Measurements from ENCODE around the gene EIF3L.

EIF3L gene

GRCh38 chr22:37906364-37907008, 57.3 kb downstream of the EIF3L start:
- no peak for DNase-seq

- DNase-seq = no peak
These were observed 58.1 kb downstream of the EIF3L start for GRCh38 chr22:37907036-37907954.

GRCh38 chr22:37909766-37910165, 60.5 kb downstream of the EIF3L start:
- DNase-seq = no peak

- DNase-seq = no peak
These were observed 61.9 kb downstream of the EIF3L start for GRCh38 chr22:37910890-37911672.

GRCh38 chr22:37911697-37912096, 62.5 kb downstream of the EIF3L start:
- no peak for DNase-seq

- DNase-seq = no peak
These were observed 63.0 kb downstream of the EIF3L start for GRCh38 chr22:37912171-37912570.

DNA sequence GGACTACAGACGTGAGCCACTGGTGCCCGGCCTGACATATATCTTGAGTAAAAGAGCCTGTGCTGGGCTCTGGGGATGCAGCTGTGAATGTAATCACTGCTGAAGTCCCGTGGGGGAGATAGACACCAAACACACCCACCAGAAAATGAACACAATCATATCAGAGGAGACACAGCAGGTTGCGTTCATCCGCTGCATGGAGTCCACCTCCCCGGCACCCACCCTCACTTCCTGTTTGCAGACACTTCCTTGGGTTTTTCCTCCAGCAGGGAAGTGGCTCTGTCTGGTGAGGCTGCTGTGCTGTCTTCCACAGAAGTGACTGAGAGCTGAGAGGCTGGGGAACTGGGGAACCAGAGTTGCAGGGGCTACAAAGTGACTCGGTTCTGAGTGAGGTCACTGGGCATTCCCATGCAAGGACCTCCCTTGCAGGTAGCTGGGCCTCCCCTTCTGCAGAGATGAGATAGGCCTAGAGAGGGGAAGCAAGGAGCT, 64.1 kb downstream of the EIF3L start:
- DNase-seq = no peak

GRCh38 chr22:37916311-37916710, 67.1 kb downstream of the EIF3L start:
- no peak for DNase-seq

- DNase-seq = no peak
These were observed 68.8 kb downstream of the EIF3L start for GRCh38 chr22:37917874-37918548.

GRCh38 chr22:37918580-37919270, 69.5 kb downstream of the EIF3L start:
- DNase-seq = no peak

GRCh38 chr22:37920126-37920525, 70.9 kb downstream of the EIF3L start:
- no peak for DNase-seq

DNA sequence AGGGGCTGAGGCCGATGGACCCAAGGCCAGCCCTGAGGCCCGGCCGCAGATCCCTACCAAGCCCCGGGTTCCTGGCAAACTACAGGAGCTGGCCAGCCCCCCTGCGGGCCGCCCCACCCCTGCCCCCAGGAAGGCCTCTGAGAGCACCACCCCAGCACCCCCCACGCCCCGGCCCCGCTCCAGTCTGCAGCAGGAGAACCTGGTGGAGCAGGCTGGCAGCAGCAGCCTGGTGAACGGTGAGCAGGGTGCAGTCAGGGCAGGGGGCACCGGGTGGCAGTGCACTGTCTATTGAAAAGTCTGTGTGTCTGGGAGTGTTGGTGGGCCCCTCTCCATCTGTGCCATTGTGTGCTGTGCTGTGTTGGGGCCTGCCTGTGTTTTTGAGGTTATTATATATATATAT, 73.0 kb downstream of the EIF3L start:
- DNase-seq = no peak

GRCh38 chr22:37923927-37924326, 74.7 kb downstream of the EIF3L start:
- DNase-seq = no peak

DNA sequence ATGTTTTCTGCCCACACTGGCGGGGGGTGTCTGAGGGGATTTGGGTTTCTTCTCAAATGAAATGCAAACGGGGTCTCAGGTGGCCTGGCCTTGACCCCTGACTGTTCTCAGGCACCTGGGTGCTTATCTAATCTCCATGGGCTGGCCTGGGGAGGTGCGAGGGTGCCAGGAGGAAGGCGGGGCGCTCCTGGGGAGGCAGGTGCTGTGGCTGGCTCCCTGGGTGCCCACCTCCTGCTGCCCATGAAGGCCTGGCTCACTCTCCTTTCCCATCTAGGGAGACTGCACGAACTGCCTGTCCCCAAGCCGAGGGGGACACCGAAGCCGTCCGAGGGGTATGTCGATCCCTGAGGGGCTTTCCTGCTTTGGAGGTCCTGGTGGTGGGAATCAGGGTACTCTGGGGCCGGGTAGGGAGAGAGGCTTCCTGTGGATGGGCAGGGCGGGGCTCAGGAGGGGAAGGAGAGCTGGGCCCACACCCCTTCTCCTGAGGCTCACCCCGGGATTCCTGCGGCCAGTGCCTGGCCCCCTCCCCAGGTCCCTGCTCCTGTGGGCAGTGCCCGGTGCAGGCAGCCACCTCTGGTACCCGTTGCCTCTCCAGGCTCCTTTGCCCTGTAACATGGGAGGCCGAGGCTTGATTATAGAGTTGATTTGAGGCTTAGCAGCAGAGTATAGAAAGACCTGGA, 75.3 kb downstream of the EIF3L start:
- no peak for DNase-seq

- DNase-seq = no peak
These were observed 76.1 kb downstream of the EIF3L start for GRCh38 chr22:37925330-37925729.

- DNase-seq = no peak
These were observed 76.5 kb downstream of the EIF3L start for GRCh38 chr22:37925767-37926166.

GRCh38 chr22:37926358-37926757, 77.1 kb downstream of the EIF3L start:
- no peak for DNase-seq

DNA sequence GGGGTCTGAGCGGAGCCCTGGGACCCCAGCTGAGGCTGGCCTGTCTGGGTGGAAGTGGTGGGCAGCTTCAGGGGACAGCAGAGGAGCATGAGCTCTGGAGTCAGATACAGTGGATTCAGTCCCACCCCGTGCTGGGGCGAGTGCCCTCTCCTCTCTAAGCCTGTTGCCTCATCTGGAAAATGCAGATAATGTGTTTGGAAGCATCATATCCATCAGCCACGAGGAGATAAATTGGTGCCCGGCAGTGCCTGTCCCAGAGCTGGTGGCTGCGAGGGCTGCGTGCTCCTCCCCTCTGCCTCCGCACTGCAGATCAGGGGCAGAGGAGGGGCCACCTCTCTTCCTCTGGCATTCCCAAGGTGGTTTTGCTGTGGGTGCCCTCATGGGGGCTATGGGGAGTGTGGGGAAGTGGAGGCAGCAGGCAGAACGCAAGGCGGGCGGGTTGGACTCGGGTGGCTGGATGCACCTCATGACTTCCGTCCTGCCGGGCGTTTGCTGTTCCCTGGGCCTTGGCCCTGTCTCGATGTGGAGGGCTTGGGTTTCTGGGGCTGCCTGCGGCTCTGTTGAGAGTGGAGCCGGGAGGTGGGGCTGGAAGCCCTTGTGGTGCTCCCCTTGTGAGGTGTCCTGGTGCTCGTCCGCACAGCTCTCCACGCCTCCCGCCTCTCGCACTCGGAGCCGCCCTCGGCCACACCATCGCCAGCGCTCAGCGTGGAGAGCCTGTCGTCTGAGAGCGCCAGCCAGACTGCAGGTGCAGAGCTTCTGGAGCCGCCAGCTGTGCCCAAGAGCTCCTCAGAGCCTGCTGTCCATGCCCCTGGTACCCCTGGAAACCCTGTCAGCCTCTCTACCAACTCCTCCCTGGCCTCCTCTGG, 77.8 kb downstream of the EIF3L start:
- no peak for DNase-seq

DNA sequence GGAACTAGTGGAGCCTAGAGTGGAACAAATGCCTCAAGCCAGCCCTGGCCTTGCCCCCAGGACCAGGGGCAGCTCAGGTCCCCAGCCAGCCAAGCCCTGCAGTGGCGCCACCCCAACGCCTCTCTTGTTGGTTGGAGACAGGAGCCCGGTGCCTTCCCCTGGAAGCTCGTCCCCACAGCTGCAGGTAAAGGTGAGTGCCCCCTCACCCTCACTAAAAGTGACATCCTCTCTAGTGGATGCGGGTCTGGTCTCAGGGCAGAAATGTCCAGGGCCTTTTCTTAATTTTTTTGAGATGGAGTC, 78.4 kb downstream of the EIF3L start:
- DNase-seq = no peak

DNA sequence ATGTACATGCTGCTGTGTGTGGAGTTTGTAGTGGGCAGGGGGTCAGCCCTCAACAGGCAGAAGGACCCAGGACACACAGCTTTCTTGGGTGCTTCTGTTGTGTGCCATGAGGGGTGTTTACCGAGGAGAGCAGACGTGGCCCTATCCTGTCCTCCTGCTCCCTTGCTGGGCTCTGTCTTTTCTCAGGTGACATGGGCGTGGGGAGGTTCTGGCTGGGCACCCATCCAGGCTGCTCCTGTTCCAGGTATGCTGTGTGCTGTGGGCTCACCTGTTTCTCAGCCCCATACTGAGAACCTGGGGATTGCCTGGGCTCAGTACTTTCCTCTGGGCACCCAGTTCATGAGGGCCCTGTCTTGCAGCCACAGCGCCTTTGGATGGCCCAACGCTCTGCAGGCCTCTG, 80.2 kb downstream of the EIF3L start:
- no peak for DNase-seq

Data from amniotic stem cell (primary cell).